Fibroblast of villous mesenchyme (primary cell): ENCODE measurements around the gene DGKE. TPM values are rescaled to one million over a fixed set of nuclear protein-coding genes. Genes with fewer than 3 reads are reported as not detected.

Source experiments
- DNase-seq: peaks from one replicate; pipeline ENCODE4 v3.0.0-alpha.2; 2010; ENCODE audit warnings: low read depth
- H3K4me3 ChIP-seq: 2 replicates; pipeline ENCODE4 v1.5.1; 2011; ENCODE audit warnings: low read depth, mild to moderate bottlenecking, low read length
- CTCF ChIP-seq: IDR thresholded peaks from 2 replicates; pipeline ENCODE4 v1.5.1; 2012; ENCODE audit warnings: low read depth, mild to moderate bottlenecking, low read length; ENCODE audit not compliant: insufficient read depth
- total RNA-seq: library from RNA; depleted of rRNA; stranded (reverse); fragments of >200 nt; gene quantifications from 2 replicates; pipeline ENCODE4 v1.2.3, GENCODE V29; 2012

Gene DGKE
- total RNA-seq, 1 donor: 12.1 TPM

DNA sequence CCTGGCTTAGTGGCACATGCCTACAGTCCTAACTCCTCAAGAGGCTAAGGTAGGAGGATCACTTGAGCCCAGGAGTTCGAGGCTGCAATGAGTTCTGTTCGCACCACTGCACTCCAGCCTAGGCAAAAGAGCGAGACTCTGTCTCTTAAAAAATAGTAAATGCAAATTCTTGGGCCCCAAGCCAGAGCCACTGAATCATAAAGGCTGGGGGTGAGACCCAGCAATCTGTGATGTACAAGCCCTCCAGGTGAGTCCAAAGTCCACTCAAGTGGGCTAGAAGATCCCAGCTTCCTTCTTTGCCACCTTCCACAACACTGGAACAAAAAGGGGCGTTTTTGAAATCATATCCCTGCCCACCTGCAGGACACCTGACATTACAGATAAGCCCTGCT, 63.0 kb downstream of the DGKE start:
- no peak for TF ChIP-seq CTCF
- no peak for DNase-seq
- no peak overlapping the region for H3K4me3 ChIP-seq

GRCh38 chr17:56897646-56898424, 63.9 kb downstream of the DGKE start:
- H3K4me3 ChIP-seq: no peak overlapping the region
- no peak for TF ChIP-seq CTCF
- DNase-seq: no peak

DNA sequence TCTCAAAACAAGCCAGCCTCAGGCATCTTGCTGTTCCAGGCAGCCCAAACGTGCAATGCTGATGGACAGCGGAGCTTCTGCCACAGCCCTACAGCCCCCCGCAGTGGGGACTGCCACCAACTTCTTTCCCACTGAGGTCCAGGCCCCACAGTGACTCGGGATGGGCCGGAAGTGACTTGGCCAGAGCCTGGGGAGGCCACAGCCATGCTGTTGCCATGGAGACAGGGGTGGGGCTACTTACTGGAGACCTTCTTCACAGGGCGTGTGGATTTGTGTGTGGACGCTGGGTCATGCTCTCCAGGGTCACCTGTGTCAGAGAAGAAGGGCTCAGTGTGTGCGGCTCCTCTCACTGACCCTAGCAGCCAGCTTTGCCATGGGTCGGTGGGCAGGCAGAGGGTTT, 64.9 kb downstream of the DGKE start:
- no peak overlapping the region for H3K4me3 ChIP-seq
- TF ChIP-seq CTCF: no peak
- no peak for DNase-seq

DNA sequence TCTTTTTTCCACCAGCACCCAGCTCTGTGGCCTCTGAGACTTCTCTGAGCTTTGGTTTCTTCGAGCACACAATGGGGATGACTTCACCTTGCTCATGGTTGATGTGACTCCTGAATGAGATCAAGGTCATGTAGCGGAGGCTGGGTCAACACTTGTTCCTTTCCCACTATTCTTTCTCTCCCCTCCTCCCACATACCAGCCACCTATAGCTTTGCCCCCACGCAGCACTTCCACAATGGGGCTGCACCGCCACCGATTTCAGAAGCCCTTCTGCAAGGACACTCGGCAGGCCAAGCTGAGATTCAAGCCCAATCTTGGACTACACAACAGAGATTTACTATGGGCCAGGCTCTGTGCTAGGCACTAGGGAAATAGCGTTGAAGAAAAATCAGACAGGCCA, 65.5 kb downstream of the DGKE start:
- H3K4me3 ChIP-seq: no peak overlapping the region
- DNase-seq: no peak
- TF ChIP-seq CTCF: no peak

DNA sequence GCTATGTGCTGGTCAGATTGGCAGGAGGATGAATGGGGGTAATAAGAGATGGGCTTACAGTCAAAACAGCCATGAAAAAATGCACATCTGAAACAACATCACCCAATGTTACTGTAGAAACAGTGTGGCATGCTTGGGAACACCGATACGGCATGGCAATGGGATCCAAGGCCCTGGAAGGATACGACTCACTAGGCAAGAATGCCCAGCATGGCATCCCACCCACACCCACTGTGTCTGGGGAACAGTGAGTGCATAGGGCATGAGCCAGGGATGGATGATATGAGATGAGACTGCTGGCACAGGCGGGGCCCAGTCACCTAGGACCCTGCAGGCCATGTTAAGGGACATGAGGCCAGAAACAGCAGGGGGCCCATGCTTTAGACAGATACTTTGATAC, 68.4 kb downstream of the DGKE start:
- no peak for DNase-seq
- no peak overlapping the region for H3K4me3 ChIP-seq
- no peak for TF ChIP-seq CTCF

- no peak for DNase-seq
- no peak for TF ChIP-seq CTCF
- H3K4me3 ChIP-seq: no peak overlapping the region
Measured at GRCh38 chr17:56903560-56903959, 69.6 kb downstream of the DGKE start.

GRCh38 chr17:56908001-56908542, 74.1 kb downstream of the DGKE start:
- TF ChIP-seq CTCF: no peak
- no peak for DNase-seq
- H3K4me3 ChIP-seq: no peak overlapping the region
